ENCODE data around the gene PGBD5. TPM values are rescaled to one million over a fixed set of nuclear protein-coding genes. Genes with fewer than 3 reads are reported as not detected.

PGBD5 gene
- polyA plus RNA-seq, 6 donors from 2014 or later, result not detected

GRCh38 chr1:230300322-230301301 is 125.5 kb downstream of the PGBD5 start:
- H3K4me3 Mint-ChIP-seq, result peak overlapping the region in 7 of 8 donors; percentile 45 to 87 (median 69)
- peak overlapping the region; percentile 59 to 96 (median 88) for H3K27ac Mint-ChIP-seq

GRCh38 chr1:230299191-230300006 is 126.7 kb downstream of the PGBD5 start:
- ATAC-seq (ENCODE audit: low read depth in 2 of 2), result peak; percentile 37 to 47
- no peaks in the 10 kb centered on the region for H3K36me3 Mint-ChIP-seq
- H3K4me3 Mint-ChIP-seq, result peak overlapping the region in 7 of 8 donors; percentile 42 to 87 (median 53)
- no peak for DNase-seq
- H3K9me3 Mint-ChIP-seq, result peaks cover 0 to 4% (median 0%) of the 10 kb centered on the region in 7 donors
- peak overlapping the region in 5 of 6 donors; percentile 74 to 96 (median 94) for H3K27ac Mint-ChIP-seq
- peaks cover 34 to 55% (median 41%) of the 10 kb centered on the region in 3 donors for H3K4me1 Mint-ChIP-seq
- H3K27me3 Mint-ChIP-seq, result no peaks in the 10 kb centered on the region

More at GRCh38 chr1:230300322-230301301, 125.5 kb downstream of the PGBD5 start:
- peaks cover 0 to 4% (median 0%) of the 10 kb centered on the region in 7 donors for H3K9me3 Mint-ChIP-seq
- peaks cover 38 to 47% (median 42%) of the 10 kb centered on the region in 3 donors for H3K4me1 Mint-ChIP-seq
- no peaks in the 10 kb centered on the region for H3K36me3 Mint-ChIP-seq
- DNase-seq, result peak; percentile 60
- no peaks in the 10 kb centered on the region for H3K27me3 Mint-ChIP-seq
- ATAC-seq (ENCODE audit: low read depth in 2 of 2), result peak; percentile 85 to 87

- Mint-ChIP-seq H3K27me3 (no peaks in the 10 kb centered on the region), H3K27ac (peak overlapping the region in 3 of 6 donors; percentile 22 to 73 (median 24)), H3K4me3 (no peak overlapping the region), H3K36me3 (no peaks in the 10 kb centered on the region), H3K4me1 (peaks cover 46 to 58% (median 57%) of the 10 kb centered on the region in 3 donors), H3K9me3 (peaks cover 0 to 5% (median 0%) of the 10 kb centered on the region in 7 donors)
- no peak for ATAC-seq (ENCODE audit: low read depth in 2 of 2)
- no peak for DNase-seq
Observed at GRCh38 chr1:230295367-230295766, 130.8 kb downstream of the PGBD5 start.

DNA sequence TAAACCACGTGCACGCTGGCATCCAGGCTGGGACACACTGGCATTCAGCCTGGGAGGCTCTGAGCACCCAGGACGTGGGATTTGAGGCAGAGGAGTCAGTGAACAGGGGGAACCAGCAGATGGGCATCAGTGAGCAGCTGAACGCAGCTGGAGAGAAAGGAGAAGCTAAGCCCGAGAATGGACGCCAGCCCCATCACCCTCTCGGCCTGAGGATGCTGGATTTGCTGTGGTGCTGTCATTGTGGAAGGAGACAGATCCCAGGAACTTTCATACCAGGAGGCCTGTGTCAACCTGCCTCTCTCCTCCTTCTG is 132.8 kb downstream of the PGBD5 start:
- Mint-ChIP-seq H3K9me3 (peaks cover 0 to 6% (median 0%) of the 10 kb centered on the region in 7 donors), H3K4me1 (peaks cover 44 to 65% (median 62%) of the 10 kb centered on the region in 3 donors), H3K36me3 (no peaks in the 10 kb centered on the region), H3K27ac (peak overlapping the region in 4 of 6 donors; percentile 44 to 97 (median 93)), H3K4me3 (peak overlapping the region in 4 of 8 donors; percentile 45 to 87 (median 81)), H3K27me3 (no peaks in the 10 kb centered on the region)
- DNase-seq (no peak), ATAC-seq (ENCODE audit: low read depth in 2 of 2) (no peak)

GRCh38 chr1:230292689-230293389 is 133.3 kb downstream of the PGBD5 start:
- Mint-ChIP-seq H3K27me3 (no peaks in the 10 kb centered on the region), H3K36me3 (no peaks in the 10 kb centered on the region), H3K9me3 (peaks cover 0 to 6% (median 0%) of the 10 kb centered on the region in 7 donors), H3K4me1 (peaks cover 47 to 70% (median 67%) of the 10 kb centered on the region in 3 donors), H3K4me3 (peak overlapping the region in 7 of 8 donors; percentile 13 to 90 (median 76)), H3K27ac (peak overlapping the region; percentile 83 to 97 (median 94))
- DNase-seq (no peak), ATAC-seq (ENCODE audit: low read depth in 2 of 2) (no peak)

- H3K27ac Mint-ChIP-seq, result peak overlapping the region; percentile 91 to 97 (median 94)
- H3K27me3 Mint-ChIP-seq, result no peaks in the 10 kb centered on the region
- peak; percentile 84 to 88 for ATAC-seq (ENCODE audit: low read depth in 2 of 2)
- peak overlapping the region; percentile 15 to 90 (median 88) for H3K4me3 Mint-ChIP-seq
- peaks cover 0 to 3% (median 0%) of the 10 kb centered on the region in 7 donors for H3K9me3 Mint-ChIP-seq
- DNase-seq, result peak; percentile 78
- no peaks in the 10 kb centered on the region for H3K36me3 Mint-ChIP-seq
- H3K4me1 Mint-ChIP-seq, result peaks cover 51 to 75% (median 65%) of the 10 kb centered on the region in 3 donors
Observed at GRCh38 chr1:230291731-230292620, 134.2 kb downstream of the PGBD5 start.

GRCh38 chr1:230289350-230289644 is 136.8 kb downstream of the PGBD5 start:
- Mint-ChIP-seq H3K4me1 (peaks cover 51 to 82% (median 70%) of the 10 kb centered on the region in 3 donors), H3K27ac (peak overlapping the region in 2 of 6 donors; percentile 70 to 94), H3K9me3 (peaks cover 0 to 3% (median 0%) of the 10 kb centered on the region in 7 donors), H3K36me3 (no peaks in the 10 kb centered on the region), H3K4me3 (peak overlapping the region in 5 of 8 donors; percentile 20 to 89 (median 32)), H3K27me3 (no peaks in the 10 kb centered on the region)
- no peak for DNase-seq
- ATAC-seq (ENCODE audit: low read depth in 2 of 2), result no peak

DNA sequence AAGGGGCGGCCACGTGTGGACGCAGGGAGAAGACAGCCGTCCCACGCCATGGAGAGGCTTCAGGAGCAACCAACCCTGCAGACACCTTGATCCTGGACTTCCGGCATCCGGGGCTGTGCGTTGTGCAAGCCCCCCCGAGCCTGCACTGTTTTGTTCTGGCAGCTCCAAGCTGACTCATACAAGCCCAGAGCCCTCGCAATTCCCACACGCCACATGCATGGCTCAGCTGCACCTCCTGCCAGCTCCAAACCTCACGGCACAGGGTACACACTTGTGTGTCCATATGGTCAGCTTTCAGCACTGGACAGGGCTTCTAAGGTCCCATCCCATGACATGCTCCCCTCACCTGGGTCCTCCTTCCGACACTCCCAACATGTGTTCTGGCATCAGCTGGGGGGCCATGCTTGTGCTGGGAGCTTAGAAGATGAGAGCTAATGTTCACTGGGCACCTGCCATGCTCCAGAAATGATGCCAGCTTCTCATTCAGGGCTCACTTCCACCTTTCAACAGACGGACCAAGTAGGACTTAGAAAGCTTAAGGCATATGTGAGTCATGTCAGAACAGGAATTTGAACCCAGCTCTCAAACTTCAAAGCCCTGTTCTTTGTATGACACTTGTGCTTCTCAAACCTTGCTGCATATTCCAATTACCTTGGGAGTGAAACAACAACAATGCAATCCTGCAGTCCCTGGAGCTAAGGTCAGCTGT is 137.3 kb downstream of the PGBD5 start:
- no peaks in the 10 kb centered on the region for H3K36me3 Mint-ChIP-seq
- peaks cover 51 to 81% (median 71%) of the 10 kb centered on the region in 3 donors for H3K4me1 Mint-ChIP-seq
- no peaks in the 10 kb centered on the region for H3K27me3 Mint-ChIP-seq
- peak overlapping the region in 3 of 8 donors; percentile 27 to 89 (median 71) for H3K4me3 Mint-ChIP-seq
- no peak for DNase-seq
- H3K27ac Mint-ChIP-seq, result peak overlapping the region in 2 of 6 donors; percentile 42 to 94
- no peak for ATAC-seq (ENCODE audit: low read depth in 2 of 2)
- peaks cover 0 to 2% (median 0%) of the 10 kb centered on the region in 7 donors for H3K9me3 Mint-ChIP-seq

DNA sequence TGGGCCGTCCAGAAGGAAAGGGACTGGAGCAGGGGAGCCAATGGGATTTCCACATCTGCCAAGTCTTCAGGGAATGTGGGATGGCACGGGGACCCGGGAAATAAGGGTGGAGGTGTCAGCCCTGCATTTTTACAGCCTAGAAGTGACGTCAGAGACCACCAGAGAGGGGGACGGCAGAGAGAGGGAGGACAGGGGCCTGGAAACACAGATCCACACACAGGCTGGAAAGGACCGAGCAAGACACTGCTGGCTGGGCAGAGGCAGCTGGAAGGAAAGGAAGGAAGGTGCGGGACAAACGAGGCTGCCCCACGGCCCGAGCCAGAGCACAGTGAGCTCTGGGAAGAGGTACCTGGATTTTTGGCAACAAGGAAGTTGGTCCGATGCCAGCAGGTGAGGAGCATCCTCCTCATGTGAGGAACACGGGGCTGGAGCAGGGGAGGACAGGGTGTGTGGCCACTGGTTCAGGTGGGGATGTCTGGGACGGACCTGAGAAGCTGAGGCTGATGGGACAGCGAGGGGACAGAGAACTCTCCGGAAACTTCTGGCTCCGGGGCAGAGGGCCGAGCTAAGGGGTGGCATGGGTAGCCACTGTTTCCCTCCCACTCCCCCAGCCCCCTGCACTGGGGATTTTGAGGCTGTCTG is 138.3 kb downstream of the PGBD5 start:
- Mint-ChIP-seq H3K4me3 (peak overlapping the region in 2 of 8 donors; percentile 26 to 27), H3K9me3 (peaks cover 0 to 2% (median 0%) of the 10 kb centered on the region in 7 donors), H3K36me3 (no peaks in the 10 kb centered on the region), H3K4me1 (peaks cover 49 to 75% (median 73%) of the 10 kb centered on the region in 3 donors), H3K27me3 (no peaks in the 10 kb centered on the region), H3K27ac (peak overlapping the region in 2 of 6 donors; percentile 68 to 71)
- no peak for ATAC-seq (ENCODE audit: low read depth in 2 of 2)
- no peak for DNase-seq

DNA sequence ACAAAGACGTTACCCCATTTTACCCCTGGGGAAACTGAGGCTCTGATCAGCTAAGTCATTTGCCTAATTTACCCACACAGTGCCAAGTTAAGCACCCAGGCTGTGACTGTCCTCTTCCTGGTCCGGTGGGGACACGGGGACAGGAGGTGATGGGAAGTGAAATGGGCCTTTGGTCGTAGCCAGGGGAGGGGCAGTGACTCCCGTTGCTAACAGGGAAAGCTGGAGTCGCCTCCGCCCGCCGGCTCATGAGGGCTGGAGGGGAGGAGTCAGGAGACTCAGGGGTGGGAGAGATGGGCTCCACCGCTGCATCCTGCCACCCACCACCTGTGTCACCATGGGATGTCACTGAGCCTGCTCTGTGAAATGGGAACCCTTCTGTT is 139.3 kb downstream of the PGBD5 start:
- Mint-ChIP-seq H3K4me3 (no peak overlapping the region), H3K27ac (no peak overlapping the region), H3K36me3 (no peaks in the 10 kb centered on the region), H3K9me3 (peaks cover 0 to 2% (median 0%) of the 10 kb centered on the region in 7 donors), H3K27me3 (no peaks in the 10 kb centered on the region), H3K4me1 (peaks cover 45 to 73% (median 73%) of the 10 kb centered on the region in 3 donors)
- no peak for DNase-seq
- ATAC-seq (ENCODE audit: low read depth in 2 of 2), result no peak

Data from naive B cell (primary cell).